CD4-positive, alpha-beta memory T cell (primary cell): ENCODE data around the gene RADIL. TPM values are rescaled to one million over a fixed set of nuclear protein-coding genes. Genes with fewer than 3 reads are reported as not detected.

ENCODE experiments used
- CTCF ChIA-PET: fragments of 350-600 bp; sonication (Branson Sonifier 250); formaldehyde crosslinking; loops from one replicate; lab custom pipeline; 2021; ENCODE audit warnings: inconsistent platforms; ENCODE audit not compliant: partially characterized antibody; lab: Charles Lee
- POLR2A ChIA-PET: fragments of 350-600 bp; sonication (Branson Sonifier 250); formaldehyde crosslinking; loops from one replicate; lab custom pipeline; 2021; ENCODE audit not compliant: partially characterized antibody; lab: Charles Lee
- DNase-seq, 5 donors: peaks; one replicate each; pipeline versions ENCODE4 v3.0.0 to v3.0.0-alpha.2; 2020 to 2022; ENCODE audit warnings: mixed read lengths in 1 of 5
- H3K27ac ChIP-seq: one replicate; pipeline ENCODE4 v1.7.0; 2013; ENCODE audit warnings: low read depth, low read length
- H3K27me3 ChIP-seq: 2 replicates; pipeline ENCODE4 v1.7.0; 2013; ENCODE audit warnings: mild to moderate bottlenecking, low read length, moderate library complexity; ENCODE audit not compliant: insufficient read depth
- H3K36me3 ChIP-seq: 2 replicates; pipeline ENCODE4 v1.7.0; 2013; ENCODE audit warnings: mild to moderate bottlenecking, low read length, moderate library complexity; ENCODE audit not compliant: insufficient read depth
- H3K4me1 ChIP-seq: 2 replicates; pipeline ENCODE4 v1.7.0; 2013; ENCODE audit warnings: mild to moderate bottlenecking, low read length, moderate library complexity; ENCODE audit not compliant: insufficient read depth
- H3K4me3 ChIP-seq, 2 donors: one replicate each; pipeline ENCODE4 v1.7.0; 2013; ENCODE audit warnings: low read length in 2 of 2, mild to moderate bottlenecking in 1 of 2
- H3K9me3 ChIP-seq, 2 donors: one replicate each; pipeline ENCODE4 v1.7.0; 2013; ENCODE audit warnings: low read length in 2 of 2, control low read depth in 1 of 2; ENCODE audit not compliant: control insufficient read depth in 1 of 2
- H3K27ac Mint-ChIP-seq, 7 donors: one replicate each; pipeline ENCODE4 v1.8.0; 2020 to 2021; ENCODE audit warnings: mixed read lengths in 7 of 7, mild to moderate bottlenecking in 6 of 7, inconsistent platforms in 3 of 7, moderate library complexity in 3 of 7
- H3K27me3 Mint-ChIP-seq, 2 donors: one replicate each; pipeline ENCODE4 v1.8.0; 2020 to 2021; ENCODE audit warnings: mixed read lengths in 2 of 2
- H3K36me3 Mint-ChIP-seq, 2 donors: one replicate each; pipeline ENCODE4 v1.8.0; 2020 to 2021; ENCODE audit warnings: mixed read lengths in 2 of 2, inconsistent platforms in 1 of 2, mild to moderate bottlenecking in 1 of 2
- H3K4me1 Mint-ChIP-seq, 4 donors: one replicate each; pipeline ENCODE4 v1.8.0; 2020 to 2021; ENCODE audit warnings: mixed read lengths in 4 of 4, mild to moderate bottlenecking in 1 of 4
- H3K4me3 Mint-ChIP-seq, 8 donors: one replicate each; pipeline ENCODE4 v1.8.0; 2020 to 2021; ENCODE audit warnings: mixed read lengths in 8 of 8, mild to moderate bottlenecking in 7 of 8, moderate library complexity in 6 of 8, inconsistent platforms in 3 of 8
- H3K9me3 Mint-ChIP-seq, 8 donors: one replicate each; pipeline ENCODE4 v1.8.0; 2020 to 2021; ENCODE audit warnings: mixed read lengths in 8 of 8, mild to moderate bottlenecking in 5 of 8, inconsistent platforms in 3 of 8, moderate library complexity in 1 of 8
- intact Hi-C: fragments of 100-400 bp; cut with micrococcal nuclease; formaldehyde crosslinking; loops from one replicate; pipeline ENCODE4 v1.15.1; 2023
- microRNA-seq: library from miRNA; unstranded; fragments of <30 nt; microRNA quantifications from one replicate; pipeline ENCODE4 v1.2.0, GENCODE V29; 2021; ENCODE audit warnings: borderline replicate concordance, borderline number of aligned reads, borderline microRNAs expressed, mixed read lengths
- polyA plus RNA-seq, 2 donors: library from polyadenylated mRNA; unstranded; fragments of 300-500 nt; fragmentation: Illumina TruSeq; gene quantifications; one replicate each; pipeline ENCODE4 v1.2.3, GENCODE V29; 2021
- total RNA-seq, 2 experiments: library from RNA; stranded (reverse); gene quantifications; one replicate each; pipeline ENCODE4 v1.2.3, GENCODE V29; 2021

The RADIL gene
- total and polyA plus RNA-seq, 4 experiments from 2014 or later, result not detected

GRCh38 chr7:4749798-4750197 is 133.7 kb downstream of the RADIL start:
- CTCF ChIA-PET, result interaction anchor here (1.2 to 1.4 kb wide), 2 partner anchors 9 to 65 kb away, joined by 3 to 4 read pairs; no protein-coding TSS in a partner anchor

GRCh38 chr7:4749363-4749762 is 134.2 kb downstream of the RADIL start:
- CTCF ChIA-PET, result interaction anchor here (1.2 to 1.4 kb wide), 2 partner anchors 9 to 64 kb away, joined by 3 to 4 read pairs; no protein-coding TSS in a partner anchor
- Histone ChIP-seq H3K4me3 (no peak overlapping the region), H3K36me3 (peaks cover 13% of the 10 kb centered on the region), H3K27me3 (no peaks in the 10 kb centered on the region), H3K4me1 (peaks cover 63% of the 10 kb centered on the region), H3K27ac (peak overlapping the region; percentile 8), H3K9me3 (no peaks in the 10 kb centered on the region)
- intact Hi-C loops, result no loop called here
- peak overlapping the region in 1 of 8 donors; percentile 45 for H3K4me3 Mint-ChIP-seq
- H3K4me1 Mint-ChIP-seq, result peaks cover 34 to 66% (median 47%) of the 10 kb centered on the region in 4 donors
- POLR2A ChIA-PET, result interaction anchor here (1.1 to 7.0 kb wide), 4 partner anchors 26 to 138 kb away, joined by 3 to 69 read pairs (median 6); partner anchors contain the start of gene AP5Z1
- peaks cover 0 to 2% (median 0%) of the 10 kb centered on the region in 8 donors for H3K9me3 Mint-ChIP-seq
- peak overlapping the region in 4 of 7 donors; percentile 57 to 93 (median 78) for H3K27ac Mint-ChIP-seq
- H3K36me3 Mint-ChIP-seq, result peaks cover 9 to 20% of the 10 kb centered on the region in 2 donors
- H3K27me3 Mint-ChIP-seq, result no peaks in the 10 kb centered on the region
- no peak for DNase-seq

More at GRCh38 chr7:4749798-4750197, 133.7 kb downstream of the RADIL start:
- Mint-ChIP-seq H3K27ac (peak overlapping the region in 4 of 7 donors; percentile 17 to 83 (median 23)), H3K36me3 (peaks cover 9 to 18% of the 10 kb centered on the region in 2 donors), H3K4me1 (peaks cover 31 to 62% (median 43%) of the 10 kb centered on the region in 4 donors), H3K27me3 (no peaks in the 10 kb centered on the region), H3K9me3 (peaks cover 0 to 2% (median 0%) of the 10 kb centered on the region in 8 donors), H3K4me3 (no peak overlapping the region)
- no peak for DNase-seq
- no peak overlapping the region for H3K27ac ChIP-seq
- peaks cover 59% of the 10 kb centered on the region for H3K4me1 ChIP-seq
- peaks cover 18% of the 10 kb centered on the region for H3K36me3 ChIP-seq
- no peaks in the 10 kb centered on the region for H3K9me3 ChIP-seq
- POLR2A ChIA-PET, result interaction anchor here (1.1 to 1.8 kb wide), 3 partner anchors 26 to 138 kb away, joined by 3 to 8 read pairs (median 3); no protein-coding TSS in a partner anchor
- intact Hi-C loops, result no loop called here
- no peak overlapping the region for H3K4me3 ChIP-seq
- H3K27me3 ChIP-seq, result no peaks in the 10 kb centered on the region

Small RNA genes within 50 kb of the gene (microRNA-seq; reads per million reads assigned to microRNA genes)
- gene MIR4656, result not detected

Other genes with a start within 250 kb of the RADIL start
- gene FOXK1, start 201.4 kb downstream of the RADIL start, total RNA-seq, result 10 to 100 TPM; 52.9 to 53.3 TPM
- gene FOXK1, start 201.4 kb downstream of the RADIL start, polyA plus RNA-seq, result 1 to 10 TPM; 1.3 to 5.0 TPM
- 100 to 1,000 TPM; 100 to 103 TPM for gene AP5Z1, start 108.1 kb downstream of the RADIL start, total RNA-seq
- gene AP5Z1, start 108.1 kb downstream of the RADIL start, polyA plus RNA-seq, result 10 to 100 TPM; 29.1 to 40.6 TPM
- not detected for gene PAPOLB, start 21.7 kb downstream of the RADIL start, total RNA-seq
- gene PAPOLB, start 21.7 kb downstream of the RADIL start, polyA plus RNA-seq, result not detected
- gene MMD2, start 75.5 kb upstream of the RADIL start, total RNA-seq, result not detected
- gene MMD2, start 75.5 kb upstream of the RADIL start, polyA plus RNA-seq, result not detected
- 10 to 100 TPM; 19.4 to 20.3 TPM for gene RBAK, start 162.1 kb upstream of the RADIL start, total RNA-seq
- 1 to 10 TPM; 3.1 to 6.8 TPM for gene RBAK, start 162.1 kb upstream of the RADIL start, polyA plus RNA-seq